GM23248 (cell line): ENCODE data around the gene BCO1.

Source experiments
- EZH2 ChIP-seq: fragments of 200-600 bp; sonication (generic); IDR thresholded peaks from 2 replicates; pipeline ENCODE4 v1.6.1; 2018; ENCODE audit warnings: antibody characterized with exemption, mild to moderate bottlenecking; ENCODE audit not compliant: insufficient read depth, poor library complexity, severe bottlenecking
- EZH2phosphoT487 ChIP-seq: fragments of 200-600 bp; sonication (generic); IDR thresholded peaks from 2 replicates; pipeline ENCODE4 v1.6.1; 2018; ENCODE audit warnings: antibody characterized with exemption, moderate library complexity, mild to moderate bottlenecking, low read depth; ENCODE audit not compliant: insufficient read depth

DNA sequence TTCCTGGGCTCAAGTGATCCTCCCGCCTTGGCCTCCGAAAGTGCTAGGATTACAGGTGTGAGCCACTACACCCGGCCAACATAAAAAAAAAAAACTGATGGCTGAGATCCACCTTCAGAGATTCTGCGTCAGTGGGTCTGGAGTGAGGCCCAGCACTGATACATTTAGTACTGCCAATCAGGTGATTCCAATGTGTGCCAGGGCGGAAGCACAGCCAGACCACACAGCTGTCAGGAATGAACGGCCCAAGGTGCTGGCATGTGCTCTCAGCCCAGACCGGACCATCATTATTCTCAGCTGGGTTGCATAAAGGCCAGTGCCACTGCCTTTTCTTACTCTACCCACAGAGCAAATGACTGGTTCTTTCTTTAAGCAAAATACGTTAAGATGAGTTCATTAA is 1.2 kb upstream of the BCO1 start:
- TF ChIP-seq EZH2 (no peak), EZH2phosphoT487 (no peak)
